ENCODE data around the gene CACNB2. TPM values are rescaled to one million over a fixed set of nuclear protein-coding genes. Genes with fewer than 3 reads are reported as not detected.
"Not testable (repeated sequence)": the region's sequence is repeated elsewhere in the genome, so short reads cannot be mapped to it uniquely, and the experiment has no call there.

CACNB2 gene
- total and polyA plus RNA-seq, 4 donors: 0.90 to 23.9 (median 3.7) TPM

DNA sequence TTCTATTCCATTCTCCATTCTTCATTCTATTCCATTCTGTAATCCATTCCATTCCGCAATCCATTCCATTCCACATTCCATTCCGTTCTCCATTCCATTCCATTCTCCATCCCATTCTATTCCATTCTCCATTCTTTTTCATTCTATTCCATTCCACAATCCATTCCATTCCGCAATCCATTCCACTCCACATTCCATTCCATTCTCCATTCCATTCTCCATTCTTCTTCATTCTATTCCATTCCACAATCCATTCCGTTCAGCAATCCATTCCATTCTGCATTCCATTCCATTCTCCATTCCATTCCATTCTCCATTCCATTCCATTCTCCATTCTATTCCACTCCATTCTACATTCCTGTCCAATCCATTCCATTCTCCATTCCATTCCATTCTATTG is 426.0 kb downstream of the CACNB2 start:
- peaks cover 0 to 8% (median 1%) of the 10 kb centered on the region in 4 donors for H3K36me3 ChIP-seq (ENCODE audit: control insufficient read depth in 4 of 4, insufficient read depth in 4 of 4, low read length in 4 of 4)
- H3K9ac ChIP-seq (ENCODE audit: insufficient read depth in 1 of 2, low read length in 2 of 2): no peak overlapping the region
- H3K4me3 ChIP-seq: no peak overlapping the region
- no peak for DNase-seq
- H3K9me3 ChIP-seq (ENCODE audit: control insufficient read depth in 4 of 4, insufficient read depth in 3 of 4, low read length in 3 of 4): peaks cover 0 to 41% (median 6%) of the 10 kb centered on the region in 4 donors
- H3K4me1 ChIP-seq (ENCODE audit: control insufficient read depth in 5 of 5, insufficient read depth in 5 of 5, low read length in 5 of 5): no peaks in the 10 kb centered on the region
- no peak for ATAC-seq (ENCODE audit: insufficient read depth, low FRiP score)
- no peaks in the 10 kb centered on the region for H3K27me3 ChIP-seq (ENCODE audit: control insufficient read depth in 3 of 3, insufficient read depth in 3 of 3, low read length in 2 of 3)
- TF ChIP-seq, protein P1, sequence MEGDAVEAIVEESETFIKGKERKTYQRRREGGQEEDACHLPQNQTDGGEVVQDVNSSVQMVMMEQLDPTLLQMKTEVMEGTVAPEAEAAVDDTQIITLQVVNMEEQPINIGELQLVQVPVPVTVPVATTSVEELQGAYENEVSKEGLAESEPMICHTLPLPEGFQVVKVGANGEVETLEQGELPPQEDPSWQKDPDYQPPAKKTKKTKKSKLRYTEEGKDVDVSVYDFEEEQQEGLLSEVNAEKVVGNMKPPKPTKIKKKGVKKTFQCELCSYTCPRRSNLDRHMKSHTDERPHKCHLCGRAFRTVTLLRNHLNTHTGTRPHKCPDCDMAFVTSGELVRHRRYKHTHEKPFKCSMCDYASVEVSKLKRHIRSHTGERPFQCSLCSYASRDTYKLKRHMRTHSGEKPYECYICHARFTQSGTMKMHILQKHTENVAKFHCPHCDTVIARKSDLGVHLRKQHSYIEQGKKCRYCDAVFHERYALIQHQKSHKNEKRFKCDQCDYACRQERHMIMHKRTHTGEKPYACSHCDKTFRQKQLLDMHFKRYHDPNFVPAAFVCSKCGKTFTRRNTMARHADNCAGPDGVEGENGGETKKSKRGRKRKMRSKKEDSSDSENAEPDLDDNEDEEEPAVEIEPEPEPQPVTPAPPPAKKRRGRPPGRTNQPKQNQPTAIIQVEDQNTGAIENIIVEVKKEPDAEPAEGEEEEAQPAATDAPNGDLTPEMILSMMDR (IDR thresholded peaks at IDR 0.05; ENCODE audit: control extremely low read depth, extremely low read depth): no peak
- 84 to 85% methylated on average over 4 of the region's 4 CpGs for WGBS, 2 donors
- no peak overlapping the region for H3K27ac ChIP-seq (ENCODE audit: low read depth in 1 of 2, low read length in 1 of 2)

DNA sequence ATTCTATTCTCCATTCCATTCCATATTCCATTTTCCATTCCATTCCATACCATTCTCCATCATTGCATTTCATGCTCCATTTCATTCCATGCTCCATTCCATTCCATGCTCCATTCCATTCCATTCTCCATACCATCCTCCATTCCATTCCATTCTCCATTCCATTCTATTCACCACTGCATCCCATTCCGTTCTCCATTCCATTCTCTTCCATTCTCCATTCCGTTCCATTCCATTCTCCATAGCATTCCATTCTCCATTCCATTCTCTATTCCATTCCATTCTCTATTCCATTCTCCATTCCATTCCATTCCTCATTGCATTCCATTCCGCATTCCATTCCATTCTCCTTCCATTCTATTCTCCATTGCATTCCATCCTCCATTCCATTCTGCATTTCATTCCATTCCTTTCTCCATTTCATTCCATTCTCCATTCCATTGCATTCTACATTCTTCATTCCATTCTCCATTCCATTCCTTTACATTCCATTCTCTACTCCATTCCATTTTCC is 427.2 kb downstream of the CACNB2 start:
- no peak for ATAC-seq (ENCODE audit: insufficient read depth, low FRiP score)
- 99% methylated on average over 3 of the region's 3 CpGs for WGBS, 2 donors
- Histone ChIP-seq H3K36me3 (ENCODE audit: control insufficient read depth in 4 of 4, insufficient read depth in 4 of 4, low read length in 4 of 4) (peaks cover 0 to 3% (median 1%) of the 10 kb centered on the region in 4 donors), H3K4me3 (no peak overlapping the region), H3K27ac (ENCODE audit: low read depth in 1 of 2, low read length in 1 of 2) (no peak overlapping the region), H3K9ac (ENCODE audit: insufficient read depth in 1 of 2, low read length in 2 of 2) (no peak overlapping the region), H3K9me3 (ENCODE audit: control insufficient read depth in 4 of 4, insufficient read depth in 3 of 4, low read length in 3 of 4) (peaks cover 0 to 41% (median 5%) of the 10 kb centered on the region in 4 donors), H3K27me3 (ENCODE audit: control insufficient read depth in 3 of 3, insufficient read depth in 3 of 3, low read length in 2 of 3) (no peaks in the 10 kb centered on the region), H3K4me1 (ENCODE audit: control insufficient read depth in 5 of 5, insufficient read depth in 5 of 5, low read length in 5 of 5) (no peaks in the 10 kb centered on the region)
- no peak for DNase-seq
- TF ChIP-seq, protein P1 (IDR thresholded peaks at IDR 0.05; ENCODE audit: control extremely low read depth, extremely low read depth): no peak

DNA sequence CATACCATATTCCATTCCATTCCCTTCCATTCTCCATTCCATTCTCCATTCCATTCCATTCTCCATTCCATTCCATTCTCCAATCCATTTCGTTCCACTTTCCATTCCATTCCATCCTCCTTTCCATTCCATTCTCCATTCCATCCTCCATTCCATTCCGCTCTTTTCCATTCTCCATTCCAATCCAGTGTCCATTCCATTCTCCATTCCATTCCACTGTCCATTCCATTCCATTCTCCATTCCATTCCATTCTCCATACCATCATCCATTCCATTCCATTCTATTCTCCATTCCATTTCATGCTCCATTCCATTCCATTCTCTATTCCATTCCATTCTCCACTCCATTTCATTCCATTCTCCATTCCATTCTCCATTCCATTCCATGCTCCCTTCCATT is 430.2 kb downstream of the CACNB2 start:
- not testable (repeated sequence) for H3K27me3 ChIP-seq (ENCODE audit: control insufficient read depth in 3 of 3, insufficient read depth in 3 of 3, low read length in 2 of 3); H3K36me3 ChIP-seq (ENCODE audit: control insufficient read depth in 4 of 4, insufficient read depth in 4 of 4, low read length in 4 of 4); H3K9ac ChIP-seq (ENCODE audit: insufficient read depth in 1 of 2, low read length in 2 of 2); ATAC-seq (ENCODE audit: insufficient read depth, low FRiP score); DNase-seq; H3K4me1 ChIP-seq (ENCODE audit: control insufficient read depth in 5 of 5, insufficient read depth in 5 of 5, low read length in 5 of 5); H3K4me3 ChIP-seq; H3K27ac ChIP-seq (ENCODE audit: low read depth in 1 of 2, low read length in 1 of 2)
- H3K9me3 ChIP-seq (ENCODE audit: control insufficient read depth in 4 of 4, insufficient read depth in 3 of 4, low read length in 3 of 4): peaks cover 2 to 39% (median 3%) of the 10 kb centered on the region in 4 donors
- WGBS, 2 donors: 96 to 98% methylated on average over 2 of the region's 2 CpGs

DNA sequence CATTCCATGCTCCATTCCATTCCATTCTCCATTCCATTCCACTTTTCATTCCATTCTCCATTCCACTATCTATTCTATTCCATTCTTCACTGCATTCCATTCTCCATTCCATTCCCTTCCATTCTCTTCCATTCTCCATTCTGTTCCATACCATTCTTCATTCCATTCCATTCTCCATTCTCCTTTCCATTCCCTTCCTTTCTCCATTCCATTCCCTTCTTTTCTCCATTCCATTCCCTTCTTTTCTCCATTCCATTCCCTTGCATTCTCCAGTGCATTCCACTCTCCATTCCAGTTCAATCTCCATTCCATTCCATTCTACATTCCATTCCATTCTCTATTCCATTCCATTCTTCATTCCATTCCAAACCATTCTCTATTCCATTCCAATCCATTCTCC is 430.9 kb downstream of the CACNB2 start:
- peaks cover 2 to 39% (median 3%) of the 10 kb centered on the region in 4 donors for H3K9me3 ChIP-seq (ENCODE audit: control insufficient read depth in 4 of 4, insufficient read depth in 3 of 4, low read length in 3 of 4)
- ATAC-seq (ENCODE audit: insufficient read depth, low FRiP score): no peak
- TF ChIP-seq, protein P1 (IDR thresholded peaks at IDR 0.05; ENCODE audit: control extremely low read depth, extremely low read depth): no peak

More for the DNA sequence above, 430.9 kb downstream of the CACNB2 start:
- Histone ChIP-seq H3K36me3 (ENCODE audit: control insufficient read depth in 4 of 4, insufficient read depth in 4 of 4, low read length in 4 of 4) (peaks cover 2 to 10% (median 3%) of the 10 kb centered on the region in 4 donors), H3K4me3 (no peak overlapping the region), H3K9ac (ENCODE audit: insufficient read depth in 1 of 2, low read length in 2 of 2) (no peak overlapping the region), H3K4me1 (ENCODE audit: control insufficient read depth in 5 of 5, insufficient read depth in 5 of 5, low read length in 5 of 5) (no peaks in the 10 kb centered on the region), H3K27ac (ENCODE audit: low read depth in 1 of 2, low read length in 1 of 2) (no peak overlapping the region), H3K27me3 (ENCODE audit: control insufficient read depth in 3 of 3, insufficient read depth in 3 of 3, low read length in 2 of 3) (no peaks in the 10 kb centered on the region)
- no peak for DNase-seq

Measured in lung (tissue), 12 donors.